Stimulated activated memory B cell treated with anti-CD40 and anti-IgM and Interleukin-4, amounts not matched to agents 10 μg/mL and 1 μg/mL and 100 μg/mL, for 72 hours (primary cell): Measurements from ENCODE around the gene SLC46A3.
"Not testable (repeated sequence)": the region's sequence is repeated elsewhere in the genome, so short reads cannot be mapped to it uniquely, and the experiment has no call there.

ENCODE experiments used
- ATAC-seq: fragments of 150-1000 bp; cut with Tn5 transposase; 2 replicates; pipeline ENCODE4 v1.10.0; 2021
- H3K27ac Mint-ChIP-seq: one replicate; pipeline ENCODE4 v1.8.0; 2022; ENCODE audit warnings: mild to moderate bottlenecking, mixed read lengths
- H3K27me3 Mint-ChIP-seq: one replicate; pipeline ENCODE4 v1.8.0; 2022; ENCODE audit warnings: mixed read lengths
- H3K36me3 Mint-ChIP-seq: one replicate; pipeline ENCODE4 v1.8.0; 2022; ENCODE audit warnings: mixed read lengths
- H3K4me1 Mint-ChIP-seq: one replicate; pipeline ENCODE4 v1.8.0; 2022; ENCODE audit warnings: mixed read lengths
- H3K4me3 Mint-ChIP-seq: one replicate; pipeline ENCODE4 v1.8.0; 2022; ENCODE audit warnings: mild to moderate bottlenecking, moderate library complexity, mixed read lengths
- H3K9me3 Mint-ChIP-seq: one replicate; pipeline ENCODE4 v1.8.0; 2022; ENCODE audit warnings: mixed read lengths

Gene SLC46A3

DNA sequence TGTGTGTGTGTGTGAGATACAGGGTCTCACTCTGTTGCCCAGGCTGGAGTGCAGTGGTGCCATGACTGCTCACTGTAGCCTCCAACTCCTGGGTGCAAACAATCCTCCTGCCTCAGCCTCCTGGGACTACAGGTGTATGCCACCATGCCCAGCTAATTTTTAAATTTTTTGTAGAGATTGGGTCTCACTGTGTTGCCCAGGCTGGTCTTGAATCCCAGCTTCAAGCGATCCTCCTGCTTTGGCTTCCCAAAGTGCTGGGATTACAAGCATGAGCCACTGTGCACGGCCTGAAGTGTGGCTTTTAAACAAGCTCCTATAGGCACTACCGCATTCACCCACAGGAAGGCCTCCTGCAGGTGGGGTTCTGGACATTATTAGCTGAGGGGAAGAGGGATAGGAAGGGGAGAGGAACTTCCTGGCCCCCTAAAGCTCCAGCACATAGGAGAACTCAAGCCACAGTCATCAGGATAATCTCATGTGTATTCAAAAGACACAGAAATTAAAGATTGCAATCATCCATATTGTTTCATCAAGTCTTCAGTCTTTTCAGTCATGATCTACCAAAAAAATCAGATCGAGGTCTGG is 24.8 kb upstream of the SLC46A3 start:
- Mint-ChIP-seq H3K27ac (no peak overlapping the region), H3K9me3 (no peaks in the 10 kb centered on the region), H3K36me3 (no peaks in the 10 kb centered on the region), H3K4me1 (peaks cover 10% of the 10 kb centered on the region), H3K27me3 (peaks cover 8% of the 10 kb centered on the region), H3K4me3 (no peak overlapping the region)
- ATAC-seq, result no peak

DNA sequence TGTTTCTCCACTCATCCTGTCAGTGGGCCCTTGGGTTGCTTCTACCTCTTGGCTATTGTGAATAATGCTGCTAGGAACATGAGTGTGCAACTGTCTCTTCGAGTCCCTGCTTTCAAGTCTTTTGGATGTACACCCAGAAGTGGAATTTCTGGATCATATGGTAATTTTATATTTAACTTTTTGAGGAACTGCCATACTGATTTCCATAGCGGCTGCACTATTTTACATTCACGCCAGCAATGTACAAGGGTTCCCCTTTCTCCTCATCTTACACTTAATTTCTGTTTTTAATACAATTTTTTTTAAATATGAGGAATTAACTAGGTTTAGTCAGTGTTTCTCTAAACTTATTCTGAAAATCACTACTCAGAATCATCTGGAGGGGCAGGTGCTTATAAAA is 24.2 kb upstream of the SLC46A3 start:
- Mint-ChIP-seq H3K36me3 (no peaks in the 10 kb centered on the region), H3K27me3 (peaks cover 8% of the 10 kb centered on the region)
- no peak for ATAC-seq

DNA sequence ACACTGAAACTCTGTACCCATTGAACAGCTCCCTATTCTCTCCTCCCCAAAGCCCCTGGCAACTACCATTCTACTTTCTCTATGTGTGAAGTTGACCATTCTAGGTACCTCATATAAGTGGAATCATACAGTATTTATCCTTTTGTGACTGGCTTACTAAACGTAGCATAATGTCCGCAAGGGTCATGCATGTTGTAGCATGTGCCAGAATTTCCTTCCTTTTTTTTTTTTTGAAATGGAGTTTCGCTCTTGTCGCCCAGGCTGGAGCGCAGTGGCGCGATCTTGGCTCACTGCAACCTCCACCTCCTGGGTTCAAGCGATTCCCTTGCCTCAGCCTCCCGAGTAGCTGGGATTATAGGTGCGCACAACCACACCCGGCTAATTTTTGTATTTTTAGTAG is 23.7 kb upstream of the SLC46A3 start:
- H3K27me3 Mint-ChIP-seq, H3K9me3 Mint-ChIP-seq, ATAC-seq, H3K36me3 Mint-ChIP-seq, H3K4me1 Mint-ChIP-seq, H3K27ac Mint-ChIP-seq, H3K4me3 Mint-ChIP-seq: not testable (repeated sequence)

More for the DNA sequence above, 24.2 kb upstream of the SLC46A3 start:
- no peaks in the 10 kb centered on the region for H3K9me3 Mint-ChIP-seq
- no peak overlapping the region for H3K4me3 Mint-ChIP-seq
- no peak overlapping the region for H3K27ac Mint-ChIP-seq
- peaks cover 10% of the 10 kb centered on the region for H3K4me1 Mint-ChIP-seq

DNA sequence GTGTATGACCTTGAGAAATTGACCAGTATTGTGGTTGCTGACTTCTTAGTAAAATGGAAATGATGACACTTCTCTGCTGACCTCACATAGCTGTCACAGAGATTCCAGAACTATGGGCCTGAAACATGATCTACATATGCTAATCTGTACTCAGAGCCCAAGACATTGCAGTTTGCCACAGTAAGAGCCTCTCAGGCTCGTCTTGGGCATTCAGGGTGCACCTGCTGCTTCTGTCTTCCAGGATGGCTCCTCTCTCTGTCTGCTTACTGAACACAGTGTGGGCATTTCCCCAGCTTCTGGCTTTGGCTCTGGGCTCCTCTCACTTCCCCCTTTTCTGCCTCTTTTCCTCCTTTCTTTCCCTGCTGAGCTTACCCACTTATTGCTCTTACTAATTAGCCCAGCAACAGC is 22.3 kb upstream of the SLC46A3 start:
- H3K4me3 Mint-ChIP-seq, result no peak overlapping the region
- ATAC-seq, result peak; percentile 55
- H3K4me1 Mint-ChIP-seq, result peaks cover 10% of the 10 kb centered on the region
- no peaks in the 10 kb centered on the region for H3K9me3 Mint-ChIP-seq
- peaks cover 8% of the 10 kb centered on the region for H3K27me3 Mint-ChIP-seq
- H3K27ac Mint-ChIP-seq, result no peak overlapping the region
- no peaks in the 10 kb centered on the region for H3K36me3 Mint-ChIP-seq

DNA sequence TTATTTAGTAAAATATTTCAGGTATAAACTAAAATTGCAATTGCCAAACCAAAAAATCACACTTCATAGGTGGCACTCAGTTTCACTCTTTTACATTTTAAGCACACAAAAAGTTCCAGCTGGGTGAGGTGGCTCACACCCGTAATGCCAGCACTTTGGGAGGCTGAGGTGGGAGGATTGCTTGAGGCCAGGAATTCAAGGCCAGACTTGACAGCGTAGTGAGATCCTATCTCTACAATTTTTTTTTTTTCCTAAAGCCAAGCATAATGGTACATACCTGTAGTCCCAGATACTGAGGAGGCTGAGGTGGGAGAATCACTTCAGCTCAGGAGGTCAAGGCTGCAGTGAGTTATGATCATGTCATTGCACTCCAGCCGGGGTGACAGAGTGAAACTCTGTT is 20.6 kb upstream of the SLC46A3 start:
- H3K4me3 Mint-ChIP-seq, result no peak overlapping the region
- no peaks in the 10 kb centered on the region for H3K9me3 Mint-ChIP-seq
- H3K4me1 Mint-ChIP-seq, result peaks cover 10% of the 10 kb centered on the region
- no peak overlapping the region for H3K27ac Mint-ChIP-seq
- no peaks in the 10 kb centered on the region for H3K36me3 Mint-ChIP-seq
- ATAC-seq, result no peak
- H3K27me3 Mint-ChIP-seq, result no peaks in the 10 kb centered on the region

DNA sequence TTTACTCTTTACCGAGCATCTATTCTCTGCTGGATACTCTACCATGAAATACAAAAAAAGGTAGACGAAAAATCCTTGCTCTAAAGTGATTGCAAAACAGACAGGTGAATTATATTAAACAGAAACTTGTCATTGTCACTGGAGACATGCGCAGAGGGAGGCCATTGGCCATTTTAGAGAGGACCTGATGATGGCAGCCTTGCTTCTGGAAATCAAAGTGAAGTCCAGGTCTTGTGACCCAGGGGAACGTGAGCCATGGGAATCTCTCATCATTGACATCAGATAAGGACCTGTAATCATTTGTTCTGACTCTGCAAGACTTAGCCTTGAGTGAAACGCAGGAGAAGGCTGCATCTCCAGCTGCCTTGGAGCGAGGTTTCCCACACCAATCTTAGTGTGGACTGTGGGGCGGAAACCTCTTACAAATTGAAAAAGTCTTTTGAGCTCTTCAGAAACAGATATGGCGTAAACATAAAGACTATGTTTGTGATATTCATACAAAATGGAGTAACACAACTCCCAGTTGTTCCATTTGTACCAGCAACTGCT is 16.8 kb upstream of the SLC46A3 start:
- no peaks in the 10 kb centered on the region for H3K4me1 Mint-ChIP-seq
- H3K27me3 Mint-ChIP-seq, result peaks cover 15% of the 10 kb centered on the region
- no peak overlapping the region for H3K27ac Mint-ChIP-seq
- ATAC-seq, result no peak
- no peaks in the 10 kb centered on the region for H3K36me3 Mint-ChIP-seq
- no peaks in the 10 kb centered on the region for H3K9me3 Mint-ChIP-seq
- H3K4me3 Mint-ChIP-seq, result no peak overlapping the region

DNA sequence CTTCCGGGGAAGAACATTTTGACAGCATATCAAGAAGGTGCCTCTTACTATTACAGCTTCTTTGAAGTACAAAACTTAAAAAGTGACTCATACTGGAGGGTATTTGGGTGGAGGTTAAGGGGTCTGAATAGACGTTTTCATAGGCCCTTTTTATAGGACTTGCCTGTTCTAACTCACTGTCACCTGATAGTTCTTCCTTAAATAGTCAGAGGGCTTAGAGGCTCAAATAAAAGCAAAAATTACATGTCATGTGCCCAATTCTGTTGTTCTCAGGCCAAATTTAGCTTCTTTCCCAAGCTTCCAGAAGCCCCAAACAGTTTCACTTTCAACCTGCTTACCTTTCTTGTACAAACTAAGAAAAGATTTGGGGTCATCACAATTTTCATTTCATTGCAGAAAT is 16.1 kb upstream of the SLC46A3 start:
- Mint-ChIP-seq H3K36me3 (no peaks in the 10 kb centered on the region), H3K4me3 (no peak overlapping the region), H3K4me1 (no peaks in the 10 kb centered on the region), H3K9me3 (no peaks in the 10 kb centered on the region), H3K27me3 (peaks cover 15% of the 10 kb centered on the region), H3K27ac (no peak overlapping the region)
- no peak for ATAC-seq

DNA sequence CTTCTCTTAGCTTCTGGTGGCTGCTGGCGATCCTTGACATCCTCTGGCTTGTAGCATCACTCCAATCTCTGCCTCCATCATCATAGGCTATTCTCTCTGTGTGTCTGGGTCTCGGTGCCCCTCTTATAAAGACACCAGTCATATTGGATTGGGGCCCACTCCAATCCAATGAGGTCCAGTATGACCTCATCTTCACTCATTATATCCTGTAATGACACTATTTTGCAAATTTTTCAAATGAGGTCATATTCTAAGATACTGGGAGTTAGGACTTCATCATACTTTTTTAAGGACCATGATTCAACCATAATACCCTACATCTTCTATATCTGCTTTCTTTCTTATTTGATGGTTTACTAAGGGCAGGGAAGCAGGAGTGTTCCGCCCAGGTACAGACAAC is 12.0 kb upstream of the SLC46A3 start:
- H3K4me3 Mint-ChIP-seq, result no peak overlapping the region
- H3K36me3 Mint-ChIP-seq, result no peaks in the 10 kb centered on the region
- no peaks in the 10 kb centered on the region for H3K9me3 Mint-ChIP-seq
- no peak overlapping the region for H3K27ac Mint-ChIP-seq
- H3K27me3 Mint-ChIP-seq, result peaks cover 16% of the 10 kb centered on the region
- ATAC-seq, result no peak
- H3K4me1 Mint-ChIP-seq, result no peaks in the 10 kb centered on the region

DNA sequence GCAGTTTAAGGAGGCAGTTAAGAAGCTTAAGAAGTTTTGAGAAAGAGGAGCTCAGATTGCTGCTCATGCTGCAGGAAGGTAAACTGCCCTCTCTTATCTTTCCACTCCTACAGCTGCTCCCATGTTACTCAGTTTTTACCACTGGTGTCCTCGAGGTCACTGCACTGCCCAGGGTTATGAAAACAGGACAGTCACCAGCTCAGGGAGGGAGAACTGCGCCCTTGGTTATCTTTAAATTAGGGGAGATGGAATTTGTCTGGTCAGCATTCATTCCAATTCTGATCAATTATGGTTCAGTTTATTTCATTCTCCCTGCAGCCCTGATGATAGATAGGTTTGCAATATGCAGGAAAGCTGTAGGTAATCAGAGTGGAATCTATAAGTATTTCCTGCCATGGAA is 10.8 kb upstream of the SLC46A3 start:
- no peaks in the 10 kb centered on the region for H3K4me1 Mint-ChIP-seq
- peaks cover 25% of the 10 kb centered on the region for H3K27me3 Mint-ChIP-seq
- no peak overlapping the region for H3K27ac Mint-ChIP-seq

DNA sequence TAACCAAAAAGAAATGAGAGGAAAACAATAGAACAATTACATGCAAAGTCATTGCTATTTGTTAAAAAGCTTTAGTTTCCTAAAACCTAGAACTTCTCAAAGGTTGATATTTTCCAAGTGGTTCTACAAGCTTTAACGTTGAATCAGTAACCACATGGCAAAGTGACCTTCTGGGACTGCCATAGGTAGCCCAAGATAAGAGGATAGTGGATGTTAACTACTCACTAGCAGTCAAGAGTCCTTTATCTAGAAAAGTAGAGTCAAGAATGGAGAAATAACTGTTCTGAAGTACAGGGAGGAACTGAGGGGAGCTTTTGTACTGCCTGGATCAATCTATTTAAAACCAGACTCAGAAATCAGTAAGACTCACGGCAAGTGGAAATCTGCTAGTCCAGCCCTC is 9.9 kb upstream of the SLC46A3 start:
- peaks cover 25% of the 10 kb centered on the region for H3K27me3 Mint-ChIP-seq

More for the DNA sequence above, 10.8 kb upstream of the SLC46A3 start:
- Mint-ChIP-seq H3K4me3 (no peak overlapping the region), H3K9me3 (no peaks in the 10 kb centered on the region), H3K36me3 (no peaks in the 10 kb centered on the region)
- no peak for ATAC-seq

DNA sequence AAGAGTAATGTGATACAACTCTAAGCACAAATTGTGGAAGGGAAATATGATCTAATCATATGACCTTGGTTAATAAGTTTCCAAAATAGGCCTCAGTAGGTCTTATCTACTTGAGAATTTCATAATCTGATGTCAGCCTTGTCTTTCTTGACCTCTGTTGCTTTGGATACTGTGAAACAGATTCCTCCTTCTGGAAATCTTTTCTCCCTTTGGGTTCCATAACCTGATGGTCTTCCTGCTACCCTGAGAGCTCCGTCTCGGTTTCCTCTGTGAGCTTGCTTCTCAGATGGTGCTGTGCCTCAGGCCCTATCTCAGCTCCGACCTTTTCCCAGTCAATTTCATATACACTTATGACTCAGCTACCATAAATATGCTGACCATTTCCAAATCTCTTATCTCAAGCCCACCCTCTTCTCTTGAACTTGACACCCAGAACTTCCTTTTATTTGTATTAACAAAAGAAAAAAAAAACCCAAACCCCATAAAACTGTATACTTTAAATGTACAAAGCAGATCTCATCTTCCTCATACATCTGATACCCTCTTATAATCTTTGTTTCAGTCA is 6.4 kb upstream of the SLC46A3 start:
- Mint-ChIP-seq H3K27ac (no peak overlapping the region), H3K4me3 (no peak overlapping the region)

More for the DNA sequence above, 9.9 kb upstream of the SLC46A3 start:
- H3K9me3 Mint-ChIP-seq, result no peaks in the 10 kb centered on the region
- H3K4me3 Mint-ChIP-seq, result no peak overlapping the region
- H3K4me1 Mint-ChIP-seq, result no peaks in the 10 kb centered on the region
- no peaks in the 10 kb centered on the region for H3K36me3 Mint-ChIP-seq
- ATAC-seq, result no peak
- no peak overlapping the region for H3K27ac Mint-ChIP-seq

DNA sequence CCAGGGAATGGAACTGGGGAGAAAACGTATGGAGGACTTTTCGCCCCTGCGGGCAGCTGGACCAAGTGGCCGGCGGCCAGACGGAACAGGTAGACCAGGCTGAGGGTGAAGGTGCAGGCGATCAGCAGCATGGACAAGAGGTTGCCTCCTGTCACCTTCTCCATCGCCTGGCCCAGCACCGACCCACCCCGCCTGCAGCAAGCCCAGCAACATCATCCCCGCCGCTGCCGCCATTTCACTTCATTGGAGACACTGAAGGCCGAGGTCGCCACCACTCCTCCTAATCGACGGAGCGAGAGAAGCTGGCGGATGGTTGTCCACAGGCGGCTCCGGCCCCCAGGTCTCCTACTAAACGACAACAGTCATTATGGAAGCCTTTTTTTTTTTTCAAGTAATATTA is 5.0 kb upstream of the SLC46A3 start:
- ATAC-seq, result no peak

More for the DNA sequence above, 6.4 kb upstream of the SLC46A3 start:
- Mint-ChIP-seq H3K27me3 (peaks cover 10% of the 10 kb centered on the region), H3K36me3 (no peaks in the 10 kb centered on the region), H3K4me1 (no peaks in the 10 kb centered on the region), H3K9me3 (no peaks in the 10 kb centered on the region)
- ATAC-seq, result no peak

DNA sequence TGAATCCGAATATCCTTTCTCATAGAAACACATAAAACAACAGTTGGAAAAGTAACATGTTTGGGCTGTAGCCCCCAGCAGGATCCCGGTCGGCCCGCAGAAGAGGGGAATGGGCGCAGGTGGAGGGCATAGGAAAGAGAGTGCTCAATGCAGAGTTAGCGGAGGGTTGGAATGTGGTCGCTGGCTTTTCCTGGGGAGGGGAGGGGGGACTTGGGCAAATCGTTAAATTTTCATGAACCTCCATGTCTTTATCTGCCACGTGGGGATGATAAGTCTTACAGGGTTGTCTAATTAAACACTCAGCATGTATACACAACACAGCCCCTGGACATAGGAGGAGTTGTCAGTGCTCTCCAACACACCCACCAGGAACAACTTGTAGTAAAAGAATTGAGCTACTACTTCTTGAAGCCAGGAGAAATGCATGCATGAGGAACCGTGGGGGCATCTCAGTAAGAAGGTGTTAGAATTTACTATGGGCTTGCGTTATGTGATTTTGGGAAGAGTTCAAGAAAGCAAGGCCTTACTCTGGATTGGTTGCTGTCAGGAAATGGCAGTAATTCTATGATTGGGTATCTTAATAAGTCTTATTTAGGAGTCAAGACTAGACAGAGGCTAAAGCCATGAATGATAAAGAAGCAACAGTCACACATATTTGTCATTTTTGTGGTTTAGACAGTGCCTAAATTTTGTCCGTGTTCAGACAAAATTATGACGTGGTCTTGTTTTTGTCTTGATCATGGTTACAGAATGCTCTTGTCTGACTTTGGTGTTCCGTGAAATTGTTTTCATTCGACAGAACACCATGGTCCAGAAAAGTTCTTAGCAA is 671 bp upstream of the SLC46A3 start:
- no peak for ATAC-seq
- Mint-ChIP-seq H3K9me3 (no peaks in the 10 kb centered on the region), H3K36me3 (peaks cover 7% of the 10 kb centered on the region), H3K27me3 (no peaks in the 10 kb centered on the region), H3K4me3 (peak overlapping the region; percentile 96), H3K4me1 (peaks cover 33% of the 10 kb centered on the region), H3K27ac (peak overlapping the region; percentile 85)

More for the DNA sequence above, 5.0 kb upstream of the SLC46A3 start:
- Mint-ChIP-seq H3K4me1 (peaks cover 8% of the 10 kb centered on the region), H3K9me3 (no peaks in the 10 kb centered on the region), H3K4me3 (no peak overlapping the region), H3K27ac (no peak overlapping the region), H3K36me3 (no peaks in the 10 kb centered on the region), H3K27me3 (peaks cover 10% of the 10 kb centered on the region)

DNA sequence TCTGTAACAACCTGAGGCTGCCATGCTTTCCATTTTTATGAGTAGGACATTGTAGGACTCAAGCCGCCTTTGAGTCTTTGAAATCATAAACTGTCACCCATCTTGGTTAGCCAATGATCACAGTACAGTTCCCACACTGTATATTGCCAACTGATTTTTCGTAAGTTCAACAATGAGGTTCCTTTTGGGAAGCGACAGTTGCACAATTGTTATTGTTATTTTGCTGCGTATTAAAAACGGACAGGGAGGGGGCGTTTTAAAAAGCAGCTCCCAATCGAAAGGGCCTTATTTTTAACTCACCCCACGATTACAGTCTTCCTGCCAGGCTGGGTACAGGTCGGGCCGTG is 601 bp downstream of the SLC46A3 start:
- Mint-ChIP-seq H3K27ac (peak overlapping the region; percentile 85), H3K9me3 (no peaks in the 10 kb centered on the region), H3K4me3 (peak overlapping the region; percentile 96), H3K27me3 (no peaks in the 10 kb centered on the region), H3K36me3 (peaks cover 10% of the 10 kb centered on the region), H3K4me1 (peaks cover 33% of the 10 kb centered on the region)
- no peak for ATAC-seq

DNA sequence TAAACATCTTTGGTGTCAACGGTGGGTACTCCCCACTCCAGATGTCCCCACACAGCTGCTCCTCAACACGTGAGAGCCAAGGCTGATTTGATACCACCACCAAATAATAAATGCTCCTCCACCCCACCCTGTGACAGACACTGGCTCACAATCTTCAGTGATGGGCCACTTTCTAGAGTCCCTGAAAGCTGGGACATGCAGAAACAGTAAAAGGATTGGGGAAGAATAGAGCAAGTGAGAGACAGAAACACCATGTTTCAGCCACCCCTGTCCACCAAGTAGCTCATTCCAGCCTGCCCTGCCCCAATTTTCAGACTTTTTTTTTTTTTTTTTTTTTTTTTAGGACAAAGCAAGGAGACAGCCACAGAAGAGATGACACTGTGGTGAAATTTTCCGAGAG is 1.6 kb downstream of the SLC46A3 start:
- H3K27ac Mint-ChIP-seq, result peak overlapping the region; percentile 85
- no peaks in the 10 kb centered on the region for H3K27me3 Mint-ChIP-seq
- peaks cover 33% of the 10 kb centered on the region for H3K4me1 Mint-ChIP-seq
- peak overlapping the region; percentile 57 for H3K4me3 Mint-ChIP-seq
- peaks cover 16% of the 10 kb centered on the region for H3K36me3 Mint-ChIP-seq
- no peak for ATAC-seq
- no peaks in the 10 kb centered on the region for H3K9me3 Mint-ChIP-seq

DNA sequence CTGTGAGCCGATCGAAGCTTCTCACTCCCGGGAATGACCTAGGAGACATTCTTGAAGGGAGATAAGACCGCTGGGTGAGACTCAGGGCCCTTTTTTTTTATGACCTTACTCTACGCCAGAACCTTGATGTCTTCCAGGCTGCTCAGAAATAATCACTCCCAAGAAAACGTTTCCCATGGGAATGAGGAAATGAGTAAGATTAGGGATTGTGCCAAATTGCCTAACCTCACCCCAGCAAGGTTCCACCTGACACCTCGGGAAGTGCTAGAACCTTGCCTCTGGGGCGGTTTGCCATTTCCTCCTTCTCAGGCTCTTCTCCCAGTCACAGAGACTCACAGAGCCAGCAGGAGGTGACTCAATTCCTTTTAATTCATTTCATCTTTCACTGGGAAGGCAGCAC is 2.3 kb downstream of the SLC46A3 start:
- no peak for ATAC-seq
- Mint-ChIP-seq H3K36me3 (peaks cover 16% of the 10 kb centered on the region), H3K27ac (no peak overlapping the region), H3K4me3 (no peak overlapping the region), H3K4me1 (peaks cover 33% of the 10 kb centered on the region), H3K9me3 (no peaks in the 10 kb centered on the region), H3K27me3 (no peaks in the 10 kb centered on the region)
